Measurements from ENCODE around the gene PLPP3.

DNA sequence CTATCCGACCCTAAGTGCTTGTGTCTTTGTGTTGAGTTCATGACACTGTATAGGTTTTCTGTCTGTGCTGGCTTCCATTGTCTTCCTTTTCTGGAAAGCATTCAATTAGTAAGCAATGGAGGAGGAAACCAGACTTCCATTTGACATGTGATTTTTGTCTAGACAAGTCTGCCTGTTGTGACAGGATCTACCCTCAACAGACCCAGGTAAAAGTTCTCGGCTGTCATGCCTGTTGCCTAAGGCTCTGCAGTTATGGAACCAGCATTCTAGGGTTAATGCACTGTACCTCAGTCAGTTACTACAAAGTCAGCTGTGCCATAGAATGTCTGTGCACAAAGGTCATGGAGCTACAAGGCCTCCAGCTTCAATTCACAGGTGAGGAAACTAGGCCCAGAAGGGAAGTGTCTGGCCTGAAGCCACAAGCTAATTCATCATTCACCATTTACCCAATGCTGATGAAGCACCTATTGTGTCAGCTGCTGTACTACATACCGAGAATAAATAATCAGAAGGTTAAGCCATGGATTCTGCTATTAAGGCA lies 72.3 kb downstream of the PLPP3 start:
- TF ChIP-seq, protein P1, sequence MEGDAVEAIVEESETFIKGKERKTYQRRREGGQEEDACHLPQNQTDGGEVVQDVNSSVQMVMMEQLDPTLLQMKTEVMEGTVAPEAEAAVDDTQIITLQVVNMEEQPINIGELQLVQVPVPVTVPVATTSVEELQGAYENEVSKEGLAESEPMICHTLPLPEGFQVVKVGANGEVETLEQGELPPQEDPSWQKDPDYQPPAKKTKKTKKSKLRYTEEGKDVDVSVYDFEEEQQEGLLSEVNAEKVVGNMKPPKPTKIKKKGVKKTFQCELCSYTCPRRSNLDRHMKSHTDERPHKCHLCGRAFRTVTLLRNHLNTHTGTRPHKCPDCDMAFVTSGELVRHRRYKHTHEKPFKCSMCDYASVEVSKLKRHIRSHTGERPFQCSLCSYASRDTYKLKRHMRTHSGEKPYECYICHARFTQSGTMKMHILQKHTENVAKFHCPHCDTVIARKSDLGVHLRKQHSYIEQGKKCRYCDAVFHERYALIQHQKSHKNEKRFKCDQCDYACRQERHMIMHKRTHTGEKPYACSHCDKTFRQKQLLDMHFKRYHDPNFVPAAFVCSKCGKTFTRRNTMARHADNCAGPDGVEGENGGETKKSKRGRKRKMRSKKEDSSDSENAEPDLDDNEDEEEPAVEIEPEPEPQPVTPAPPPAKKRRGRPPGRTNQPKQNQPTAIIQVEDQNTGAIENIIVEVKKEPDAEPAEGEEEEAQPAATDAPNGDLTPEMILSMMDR (IDR thresholded peaks at IDR 0.05) = no peak
- no peak for TF ChIP-seq POLR2A (IDR thresholded peaks at IDR 0.05)

Measured in uterus (tissue), 2 donors.